Astrocyte of the spinal cord (primary cell): ENCODE measurements around the gene GALNTL6.

Source experiments
- DNase-seq: peaks from one replicate; pipeline ENCODE4 v3.0.0; 2011; ENCODE audit warnings: low read depth, low spot score
- H3K4me3 ChIP-seq: 2 replicates; pipeline ENCODE4 v1.5.1; 2011; ENCODE audit warnings: low read depth, mild to moderate bottlenecking, low read length, moderate library complexity
- in situ Hi-C: cut with HindIII; loops from 2 replicates; pipeline ENCODE4 v1.10.0; 2017; ENCODE audit warnings: low sequenced_read_pairs
- TF ChIP-seq, protein P1 (sequence below): IDR thresholded peaks from 2 replicates; pipeline ENCODE4 v1.5.1; 2012; ENCODE audit warnings: low read depth, mild to moderate bottlenecking, low read length, inconsistent platforms

The GALNTL6 gene

GRCh38 chr4:172813359-172813923 is 1000.2 kb downstream of the GALNTL6 start:
- TF ChIP-seq, protein P1, sequence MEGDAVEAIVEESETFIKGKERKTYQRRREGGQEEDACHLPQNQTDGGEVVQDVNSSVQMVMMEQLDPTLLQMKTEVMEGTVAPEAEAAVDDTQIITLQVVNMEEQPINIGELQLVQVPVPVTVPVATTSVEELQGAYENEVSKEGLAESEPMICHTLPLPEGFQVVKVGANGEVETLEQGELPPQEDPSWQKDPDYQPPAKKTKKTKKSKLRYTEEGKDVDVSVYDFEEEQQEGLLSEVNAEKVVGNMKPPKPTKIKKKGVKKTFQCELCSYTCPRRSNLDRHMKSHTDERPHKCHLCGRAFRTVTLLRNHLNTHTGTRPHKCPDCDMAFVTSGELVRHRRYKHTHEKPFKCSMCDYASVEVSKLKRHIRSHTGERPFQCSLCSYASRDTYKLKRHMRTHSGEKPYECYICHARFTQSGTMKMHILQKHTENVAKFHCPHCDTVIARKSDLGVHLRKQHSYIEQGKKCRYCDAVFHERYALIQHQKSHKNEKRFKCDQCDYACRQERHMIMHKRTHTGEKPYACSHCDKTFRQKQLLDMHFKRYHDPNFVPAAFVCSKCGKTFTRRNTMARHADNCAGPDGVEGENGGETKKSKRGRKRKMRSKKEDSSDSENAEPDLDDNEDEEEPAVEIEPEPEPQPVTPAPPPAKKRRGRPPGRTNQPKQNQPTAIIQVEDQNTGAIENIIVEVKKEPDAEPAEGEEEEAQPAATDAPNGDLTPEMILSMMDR = no peak
- in situ Hi-C loops = no loop called here
- peak; percentile 12 for DNase-seq
- no peak overlapping the region for H3K4me3 ChIP-seq

DNA sequence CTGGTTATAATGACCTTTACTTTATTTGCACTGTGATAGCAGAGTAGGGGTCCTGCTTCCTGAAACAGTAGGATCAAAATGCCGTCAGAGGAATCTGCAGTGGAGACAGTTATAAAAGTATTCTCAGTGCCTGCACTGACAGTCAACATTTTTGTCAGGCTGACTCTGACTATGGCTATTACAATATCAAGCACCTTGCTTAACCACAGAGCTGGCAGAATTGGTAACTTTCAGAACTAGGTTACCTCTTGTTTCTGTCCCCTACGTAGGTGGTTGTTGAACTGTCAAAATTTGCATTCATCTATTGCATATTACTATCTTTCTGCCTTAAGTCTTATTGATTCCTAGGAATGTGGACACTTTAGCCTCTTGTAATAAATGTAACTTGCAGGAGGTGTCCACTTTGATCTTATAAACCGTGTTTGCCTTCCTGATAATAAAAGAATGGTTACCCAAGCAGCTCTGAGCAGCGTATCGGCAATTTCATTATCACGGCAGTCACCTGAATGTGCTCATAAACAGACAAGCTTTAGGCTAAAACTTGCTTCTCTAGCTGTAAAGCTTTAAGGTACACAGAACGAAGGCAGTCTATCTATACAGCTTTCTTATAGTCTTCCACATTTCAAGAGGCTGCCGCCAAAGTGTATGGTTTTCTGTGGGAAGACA is 1002.4 kb downstream of the GALNTL6 start:
- H3K4me3 ChIP-seq = no peak overlapping the region
- in situ Hi-C loops = no loop called here
- no peak for DNase-seq
- TF ChIP-seq, protein P1 = no peak

- in situ Hi-C loops = no loop called here
- TF ChIP-seq, protein P1 = no peak
- H3K4me3 ChIP-seq = no peak overlapping the region
- DNase-seq = no peak
Measured at GRCh38 chr4:172818901-172819300, 1005.7 kb downstream of the GALNTL6 start.

DNA sequence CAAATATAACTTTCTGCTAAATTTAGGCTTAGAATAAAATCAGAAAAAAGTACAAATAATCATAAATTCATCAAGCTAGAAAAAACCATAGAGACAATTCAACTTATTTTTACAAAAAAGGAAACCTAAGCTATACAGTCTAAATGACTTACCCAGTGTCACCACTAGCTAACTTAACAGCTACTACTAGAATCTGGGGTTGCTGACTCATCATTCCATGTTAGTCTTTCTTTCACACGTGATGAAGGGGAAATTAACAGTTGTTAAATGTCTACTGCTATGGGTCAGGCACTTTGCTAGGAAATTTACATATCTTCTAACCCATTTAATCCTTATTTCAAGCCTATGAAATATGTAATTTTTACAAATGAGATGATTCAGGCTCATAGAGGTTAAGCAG is 1006.1 kb downstream of the GALNTL6 start:
- no peak for DNase-seq
- in situ Hi-C loops = no loop called here
- TF ChIP-seq, protein P1 = no peak
- no peak overlapping the region for H3K4me3 ChIP-seq

DNA sequence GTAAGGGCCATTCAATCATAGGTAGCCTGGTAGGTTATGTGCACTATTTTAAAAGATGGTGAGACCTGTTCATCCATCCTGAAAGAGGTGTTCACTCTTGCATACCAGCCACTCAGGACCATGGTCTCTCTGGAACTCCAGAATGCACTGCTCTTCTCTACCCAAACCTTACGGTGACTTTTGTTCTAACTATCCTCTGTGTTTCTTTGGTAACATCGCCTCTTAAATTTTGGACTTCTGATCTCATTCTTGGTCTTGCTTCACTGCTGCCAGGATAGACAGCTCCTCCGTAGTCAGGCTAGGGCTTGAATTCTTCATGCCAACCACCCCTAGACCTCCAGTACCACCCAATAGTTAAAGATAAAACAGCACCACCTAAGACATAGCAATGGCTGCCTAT is 1009.1 kb downstream of the GALNTL6 start:
- DNase-seq = no peak
- TF ChIP-seq, protein P1 = no peak
- in situ Hi-C loops = no loop called here
- no peak overlapping the region for H3K4me3 ChIP-seq

- DNase-seq = peak; percentile 13
- TF ChIP-seq, protein P1 = no peak
- in situ Hi-C loops = no loop called here
- no peak overlapping the region for H3K4me3 ChIP-seq
Measured at GRCh38 chr4:172826346-172826745, 1013.1 kb downstream of the GALNTL6 start.
